ENCODE data around the gene GBX2.

Gene GBX2

GRCh38 chr2:236168110-236169080, at the start of gene GBX2:
TSS of gene GBX2 (minus strand) at chr2:236168386. CDS start at chr2:236167971, 415 bp downstream.
- no peaks in the 10 kb centered on the region for H3K9me3 ChIP-seq (ENCODE audit: control insufficient read depth, insufficient read depth, low read depth, low read length)
- peak within 1 kb of the TSS; percentile 95 for H3K9ac ChIP-seq (ENCODE audit: low read length)
- H3K27ac ChIP-seq (ENCODE audit: low read depth, low read length) = peak within 1 kb of the TSS; percentile 44; the same call in 1 of the 2 replicates
- peak within 1 kb of the TSS; percentile 86 for H3K4me3 ChIP-seq (ENCODE audit: low read depth, low read length)
- no peaks in the 10 kb centered on the region; the same call in 1 of the 2 replicates for H3K36me3 ChIP-seq (ENCODE audit: control insufficient read depth, insufficient read depth, low read length)
- peaks cover 99% of the 10 kb centered on the region for H3K27me3 ChIP-seq (ENCODE audit: control insufficient read depth, insufficient read depth, low read length)
- peaks cover 71% of the 10 kb centered on the region for H3K4me1 ChIP-seq (ENCODE audit: control insufficient read depth, insufficient read depth, low read length)

- no peak overlapping the region for H3K27ac ChIP-seq (ENCODE audit: low read depth, low read length)
- no peaks in the 10 kb centered on the region for H3K36me3 ChIP-seq (ENCODE audit: control insufficient read depth, insufficient read depth, low read length)
- H3K4me1 ChIP-seq (ENCODE audit: control insufficient read depth, insufficient read depth, low read length) = no peaks in the 10 kb centered on the region
- no peak overlapping the region for H3K4me3 ChIP-seq (ENCODE audit: low read depth, low read length)
- H3K9me3 ChIP-seq (ENCODE audit: control insufficient read depth, insufficient read depth, low read depth, low read length) = peaks cover 6% of the 10 kb centered on the region
- no peaks in the 10 kb centered on the region for H3K27me3 ChIP-seq (ENCODE audit: control insufficient read depth, insufficient read depth, low read length)
- no peak overlapping the region for H3K9ac ChIP-seq (ENCODE audit: low read length)
Observed at GRCh38 chr2:236217926-236218325, 49.7 kb upstream of the GBX2 start.

- H3K9ac ChIP-seq (ENCODE audit: low read length) = no peak overlapping the region
- no peaks in the 10 kb centered on the region for H3K4me1 ChIP-seq (ENCODE audit: control insufficient read depth, insufficient read depth, low read length)
- no peaks in the 10 kb centered on the region for H3K27me3 ChIP-seq (ENCODE audit: control insufficient read depth, insufficient read depth, low read length)
- no peaks in the 10 kb centered on the region for H3K9me3 ChIP-seq (ENCODE audit: control insufficient read depth, insufficient read depth, low read depth, low read length)
- no peak overlapping the region for H3K4me3 ChIP-seq (ENCODE audit: low read depth, low read length)
- H3K36me3 ChIP-seq (ENCODE audit: control insufficient read depth, insufficient read depth, low read length) = no peaks in the 10 kb centered on the region
- no peak overlapping the region for H3K27ac ChIP-seq (ENCODE audit: low read depth, low read length)
Observed at GRCh38 chr2:236216711-236217110, 48.5 kb upstream of the GBX2 start.

- no peak overlapping the region for H3K27ac ChIP-seq (ENCODE audit: low read depth, low read length)
Observed at GRCh38 chr2:236215761-236216333, 47.7 kb upstream of the GBX2 start.

GRCh38 chr2:236215196-236215595, 47.0 kb upstream of the GBX2 start:
- H3K27ac ChIP-seq (ENCODE audit: low read depth, low read length) = no peak overlapping the region
- H3K9me3 ChIP-seq (ENCODE audit: control insufficient read depth, insufficient read depth, low read depth, low read length) = no peaks in the 10 kb centered on the region
- H3K9ac ChIP-seq (ENCODE audit: low read length) = no peak overlapping the region
- H3K4me1 ChIP-seq (ENCODE audit: control insufficient read depth, insufficient read depth, low read length) = peaks cover 5% of the 10 kb centered on the region; the same call in 1 of the 2 replicates
- H3K4me3 ChIP-seq (ENCODE audit: low read depth, low read length) = no peak overlapping the region
- no peaks in the 10 kb centered on the region for H3K36me3 ChIP-seq (ENCODE audit: control insufficient read depth, insufficient read depth, low read length)
- H3K27me3 ChIP-seq (ENCODE audit: control insufficient read depth, insufficient read depth, low read length) = no peaks in the 10 kb centered on the region

More at GRCh38 chr2:236215761-236216333, 47.7 kb upstream of the GBX2 start:
- no peak overlapping the region for H3K9ac ChIP-seq (ENCODE audit: low read length)
- H3K27me3 ChIP-seq (ENCODE audit: control insufficient read depth, insufficient read depth, low read length) = no peaks in the 10 kb centered on the region
- H3K4me1 ChIP-seq (ENCODE audit: control insufficient read depth, insufficient read depth, low read length) = no peaks in the 10 kb centered on the region
- no peak overlapping the region for H3K4me3 ChIP-seq (ENCODE audit: low read depth, low read length)
- H3K9me3 ChIP-seq (ENCODE audit: control insufficient read depth, insufficient read depth, low read depth, low read length) = no peaks in the 10 kb centered on the region
- H3K36me3 ChIP-seq (ENCODE audit: control insufficient read depth, insufficient read depth, low read length) = no peaks in the 10 kb centered on the region

- no peaks in the 10 kb centered on the region for H3K27me3 ChIP-seq (ENCODE audit: control insufficient read depth, insufficient read depth, low read length)
- no peak overlapping the region for H3K9ac ChIP-seq (ENCODE audit: low read length)
- no peaks in the 10 kb centered on the region for H3K9me3 ChIP-seq (ENCODE audit: control insufficient read depth, insufficient read depth, low read depth, low read length)
- no peak overlapping the region for H3K4me3 ChIP-seq (ENCODE audit: low read depth, low read length)
- H3K27ac ChIP-seq (ENCODE audit: low read depth, low read length) = no peak overlapping the region
- peaks cover 10% of the 10 kb centered on the region for H3K4me1 ChIP-seq (ENCODE audit: control insufficient read depth, insufficient read depth, low read length)
- no peaks in the 10 kb centered on the region for H3K36me3 ChIP-seq (ENCODE audit: control insufficient read depth, insufficient read depth, low read length)
Observed at GRCh38 chr2:236214376-236214995, 46.3 kb upstream of the GBX2 start.

GRCh38 chr2:236211296-236211695, 43.1 kb upstream of the GBX2 start:
- Histone ChIP-seq H3K36me3 (ENCODE audit: control insufficient read depth, insufficient read depth, low read length) (no peaks in the 10 kb centered on the region), H3K9me3 (ENCODE audit: control insufficient read depth, insufficient read depth, low read depth, low read length) (no peaks in the 10 kb centered on the region), H3K9ac (ENCODE audit: low read length) (no peak overlapping the region), H3K27ac (ENCODE audit: low read depth, low read length) (no peak overlapping the region), H3K4me1 (ENCODE audit: control insufficient read depth, insufficient read depth, low read length) (peaks cover 21% of the 10 kb centered on the region), H3K4me3 (ENCODE audit: low read depth, low read length) (no peak overlapping the region), H3K27me3 (ENCODE audit: control insufficient read depth, insufficient read depth, low read length) (no peaks in the 10 kb centered on the region)

GRCh38 chr2:236210536-236210935, 42.4 kb upstream of the GBX2 start:
- Histone ChIP-seq H3K4me1 (ENCODE audit: control insufficient read depth, insufficient read depth, low read length) (peaks cover 21% of the 10 kb centered on the region), H3K27me3 (ENCODE audit: control insufficient read depth, insufficient read depth, low read length) (no peaks in the 10 kb centered on the region), H3K4me3 (ENCODE audit: low read depth, low read length) (no peak overlapping the region), H3K9ac (ENCODE audit: low read length) (no peak overlapping the region), H3K36me3 (ENCODE audit: control insufficient read depth, insufficient read depth, low read length) (no peaks in the 10 kb centered on the region), H3K9me3 (ENCODE audit: control insufficient read depth, insufficient read depth, low read depth, low read length) (no peaks in the 10 kb centered on the region), H3K27ac (ENCODE audit: low read depth, low read length) (no peak overlapping the region)

- Histone ChIP-seq H3K36me3 (ENCODE audit: control insufficient read depth, insufficient read depth, low read length) (no peaks in the 10 kb centered on the region), H3K4me3 (ENCODE audit: low read depth, low read length) (no peak overlapping the region), H3K4me1 (ENCODE audit: control insufficient read depth, insufficient read depth, low read length) (peaks cover 21% of the 10 kb centered on the region), H3K27me3 (ENCODE audit: control insufficient read depth, insufficient read depth, low read length) (no peaks in the 10 kb centered on the region), H3K9ac (ENCODE audit: low read length) (peak overlapping the region; percentile 38), H3K9me3 (ENCODE audit: control insufficient read depth, insufficient read depth, low read depth, low read length) (no peaks in the 10 kb centered on the region), H3K27ac (ENCODE audit: low read depth, low read length) (no peak overlapping the region)
Observed at GRCh38 chr2:236209996-236210395, 41.8 kb upstream of the GBX2 start.

GRCh38 chr2:236209535-236209934, 41.3 kb upstream of the GBX2 start:
- H3K27ac ChIP-seq (ENCODE audit: low read depth, low read length) = no peak overlapping the region
- peak overlapping the region; percentile 38 for H3K9ac ChIP-seq (ENCODE audit: low read length)
- H3K9me3 ChIP-seq (ENCODE audit: control insufficient read depth, insufficient read depth, low read depth, low read length) = no peaks in the 10 kb centered on the region
- H3K4me1 ChIP-seq (ENCODE audit: control insufficient read depth, insufficient read depth, low read length) = peaks cover 21% of the 10 kb centered on the region
- no peaks in the 10 kb centered on the region for H3K36me3 ChIP-seq (ENCODE audit: control insufficient read depth, insufficient read depth, low read length)
- no peak overlapping the region for H3K4me3 ChIP-seq (ENCODE audit: low read depth, low read length)
- H3K27me3 ChIP-seq (ENCODE audit: control insufficient read depth, insufficient read depth, low read length) = no peaks in the 10 kb centered on the region
